Spleen (tissue), 7 donors: ENCODE measurements around the gene TDRD3.
"Not testable (repeated sequence)": the region's sequence is repeated elsewhere in the genome, so short reads cannot be mapped to it uniquely, and the experiment has no call there.

Source experiments
- POLR2A ChIP-seq, 3 donors: fragments of 450-650 bp; IDR thresholded peaks; one replicate each; pipeline ENCODE4 v1.5.1; 2017; ENCODE audit warnings: antibody characterized with exemption in 3 of 3, mild to moderate bottlenecking in 1 of 3
- POLR2AphosphoS5 ChIP-seq, 3 donors: sonication (generic); formaldehyde crosslinking; IDR thresholded peaks; one replicate each; pipeline ENCODE4 v1.5.1; 2017; ENCODE audit warnings: antibody characterized with exemption in 3 of 3
- TF ChIP-seq, protein P1 (sequence below), 11 experiments: fragments of 200-600 bp in 7 of 11; fragments of 450-650 bp in 4 of 11; sonication (generic) in 4 of 11; IDR thresholded peaks in 8 of 11; conservative IDR thresholded peaks in 3 of 11; 1 replicate in 7 of 11; 2 replicates in 4 of 11; pipeline versions ENCODE4 v1.4.0 to v1.8.0; 2016 to 2021; ENCODE audit warnings: antibody characterized with exemption in 11 of 11, inconsistent platforms in 4 of 11, mild to moderate bottlenecking in 1 of 11
- donor health status: DM: no; HTN: no; CAD: no; lungs with moderate emphysema.
- donor health status: DM: no; HTN: no; CAD: no.
- donor health status: DM: no; HTN: no; CAD: no.

DNA sequence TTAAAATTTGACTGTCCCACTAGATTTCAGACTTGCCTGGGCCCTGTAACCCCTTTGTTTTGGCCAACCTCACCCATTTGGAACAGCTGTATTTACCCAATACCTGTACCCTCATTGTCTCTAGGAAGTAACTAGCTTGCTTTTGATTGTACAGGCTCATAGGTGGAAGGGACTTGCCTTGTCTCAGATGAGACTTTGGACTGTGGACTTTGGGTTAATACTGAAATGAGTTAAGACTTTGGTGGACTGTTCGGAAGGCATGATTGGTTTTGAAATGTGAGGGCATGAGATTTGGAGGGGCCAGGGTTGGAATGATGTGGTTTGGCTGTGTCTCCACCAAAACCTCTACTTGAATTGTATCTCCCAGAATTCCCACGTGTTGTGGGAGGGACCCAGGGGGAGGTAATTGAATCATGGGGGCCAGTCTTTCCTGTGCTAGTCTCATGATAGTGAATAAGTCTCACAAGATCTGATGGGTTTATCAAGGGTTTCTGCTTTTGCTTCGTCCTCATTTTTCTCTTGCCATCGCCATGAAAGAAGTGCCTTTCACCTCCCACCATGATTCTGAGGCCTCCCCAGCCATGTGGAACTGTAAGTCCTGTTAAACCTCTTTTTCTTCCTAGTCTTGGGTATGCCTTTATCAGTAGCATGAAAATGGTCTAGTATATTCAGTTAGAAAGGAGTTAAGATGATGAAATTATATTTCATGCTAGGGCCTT, 12.7 kb downstream of the TDRD3 start:
- not testable (repeated sequence) for TF ChIP-seq POLR2AphosphoS5, POLR2A (IDR thresholded peaks at IDR 0.05)
- TF ChIP-seq, protein P1, sequence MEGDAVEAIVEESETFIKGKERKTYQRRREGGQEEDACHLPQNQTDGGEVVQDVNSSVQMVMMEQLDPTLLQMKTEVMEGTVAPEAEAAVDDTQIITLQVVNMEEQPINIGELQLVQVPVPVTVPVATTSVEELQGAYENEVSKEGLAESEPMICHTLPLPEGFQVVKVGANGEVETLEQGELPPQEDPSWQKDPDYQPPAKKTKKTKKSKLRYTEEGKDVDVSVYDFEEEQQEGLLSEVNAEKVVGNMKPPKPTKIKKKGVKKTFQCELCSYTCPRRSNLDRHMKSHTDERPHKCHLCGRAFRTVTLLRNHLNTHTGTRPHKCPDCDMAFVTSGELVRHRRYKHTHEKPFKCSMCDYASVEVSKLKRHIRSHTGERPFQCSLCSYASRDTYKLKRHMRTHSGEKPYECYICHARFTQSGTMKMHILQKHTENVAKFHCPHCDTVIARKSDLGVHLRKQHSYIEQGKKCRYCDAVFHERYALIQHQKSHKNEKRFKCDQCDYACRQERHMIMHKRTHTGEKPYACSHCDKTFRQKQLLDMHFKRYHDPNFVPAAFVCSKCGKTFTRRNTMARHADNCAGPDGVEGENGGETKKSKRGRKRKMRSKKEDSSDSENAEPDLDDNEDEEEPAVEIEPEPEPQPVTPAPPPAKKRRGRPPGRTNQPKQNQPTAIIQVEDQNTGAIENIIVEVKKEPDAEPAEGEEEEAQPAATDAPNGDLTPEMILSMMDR (IDR thresholded peaks at IDR 0.05 in 8 of 11, conservative IDR thresholded peaks at IDR 0.05 in 3 of 11), result not testable (repeated sequence)
